Mammary epithelial cell (primary cell): ENCODE measurements around the gene AFAP1.

Source experiments
- CTCF ChIP-seq, 2 donors: IDR thresholded peaks in 1 of 2; conservative IDR thresholded peaks in 1 of 2; 2 replicates each; pipeline ENCODE4 v1.5.1; 2011 to 2012; ENCODE audit warnings: inconsistent platforms in 2 of 2, low read length in 2 of 2, mild to moderate bottlenecking in 2 of 2, control low read depth in 1 of 2, low read depth in 1 of 2; ENCODE audit not compliant: insufficient read depth in 1 of 2; ENCODE audit errors: extremely low read depth in 1 of 2
- EZH2 ChIP-seq: IDR thresholded peaks from 2 replicates; pipeline ENCODE4 v1.6.1; 2012; ENCODE audit warnings: low read length, inconsistent platforms, borderline replicate concordance

- TF ChIP-seq CTCF (conservative IDR thresholded peaks at IDR 0.05 in 1 of 2, IDR thresholded peaks at IDR 0.05 in 1 of 2; ENCODE audit: extremely low read depth in 1 of 2, insufficient read depth in 1 of 2, low read depth in 1 of 2, low read length in 2 of 2) (no peak), EZH2 (no peak)
Observed at GRCh38 chr4:7978489-7978888, 38.8 kb upstream of the AFAP1 start.
